NOMO-1 (cell line): ENCODE data around the gene SMIM7.
"Not testable (repeated sequence)": the region's sequence is repeated elsewhere in the genome, so short reads cannot be mapped to it uniquely, and the experiment has no call there.

Source experiments
- DNase-seq, 2 experiments: peaks; one replicate each; lab custom pipeline; 2025; ENCODE audit not compliant: unreplicated experiment in 2 of 2; lab: John Stamatoyannopoulos, UW

The SMIM7 gene

GRCh38 chr19:16659832-16660708 is at the start of gene SMIM7:
Gene SMIM7, minus strand, starts transcription at chr19:16660144. Its CDS starts 34 bp downstream, at chr19:16660110.
- peak; percentile 98 for DNase-seq

GRCh38 chr19:16703677-16704076 is 43.7 kb upstream of the SMIM7 start:
- no peak for DNase-seq

GRCh38 chr19:16702123-16702522 is 42.2 kb upstream of the SMIM7 start:
- DNase-seq: no peak

GRCh38 chr19:16698914-16699313 is 39.0 kb upstream of the SMIM7 start:
- DNase-seq: no peak

- DNase-seq: no peak
These were observed 28.1 kb upstream of the SMIM7 start for GRCh38 chr19:16688084-16688483.

GRCh38 chr19:16684216-16684615 is 24.3 kb upstream of the SMIM7 start:
- DNase-seq: no peak

GRCh38 chr19:16682539-16682938 is 22.6 kb upstream of the SMIM7 start:
- DNase-seq: no peak

- DNase-seq: no peak
These were observed 19.9 kb upstream of the SMIM7 start for GRCh38 chr19:16679811-16680210.

- DNase-seq: no peak
These were observed 18.6 kb upstream of the SMIM7 start for GRCh38 chr19:16678498-16678897.

GRCh38 chr19:16677055-16677454 is 17.1 kb upstream of the SMIM7 start:
- peak in 1 of 2 experiments; percentile 51 for DNase-seq

- DNase-seq: peak; percentile 31 to 46
These were observed 16.3 kb upstream of the SMIM7 start for GRCh38 chr19:16676101-16676798.

- not testable (repeated sequence) for DNase-seq
These were observed 13.9 kb upstream of the SMIM7 start for GRCh38 chr19:16673839-16674238.

- peak; percentile 32 to 70 for DNase-seq
These were observed 13.3 kb upstream of the SMIM7 start for GRCh38 chr19:16673231-16673630.

- no peak for DNase-seq
These were observed 11.8 kb upstream of the SMIM7 start for GRCh38 chr19:16671652-16672274.

- no peak for DNase-seq
These were observed 10.3 kb upstream of the SMIM7 start for GRCh38 chr19:16670291-16670690.

- DNase-seq: not testable (repeated sequence)
These were observed 8.8 kb upstream of the SMIM7 start for GRCh38 chr19:16668702-16669101.

GRCh38 chr19:16668176-16668575 is 8.2 kb upstream of the SMIM7 start:
- no peak for DNase-seq

GRCh38 chr19:16661480-16662034 is 1.6 kb upstream of the SMIM7 start:
- no peak for DNase-seq

- no peak for DNase-seq
These were observed 977 bp upstream of the SMIM7 start, which contains the start of gene TMEM38A for GRCh38 chr19:16660763-16661479. Gene TMEM38A, plus strand, starts transcription at chr19:16661139. Its CDS starts 79 bp downstream, at chr19:16661218.

- no peak for DNase-seq
These were observed 496 bp downstream of the SMIM7 start for GRCh38 chr19:16659464-16659831.
